Hepatocyte (in vitro differentiated cells): ENCODE measurements around the gene CEP83.

ENCODE experiments used
- CTCF ChIP-seq: fragments of 200-600 bp; sonication (generic); IDR thresholded peaks from 2 replicates; pipeline ENCODE4 v1.5.1; 2016; ENCODE audit warnings: antibody characterized with exemption, mild to moderate bottlenecking; ENCODE audit not compliant: poor library complexity
- EZH2 ChIP-seq: fragments of 200-600 bp; sonication (generic); IDR thresholded peaks from 2 replicates; pipeline ENCODE4 v1.6.1; 2016; ENCODE audit warnings: antibody characterized with exemption, mild to moderate bottlenecking, borderline replicate concordance

GRCh38 chr12:94458877-94459727, 565 bp downstream of the CEP83 start:
- TF ChIP-seq EZH2 (no peak), CTCF (no peak)
